Kidney epithelial cell (primary cell): ENCODE results near the gene C7orf33. TPM values are rescaled to one million over a fixed set of nuclear protein-coding genes. Genes with fewer than 3 reads are reported as not detected.

Experiments
- DNase-seq: peaks from one replicate; pipeline ENCODE4 v3.0.0-alpha.2; 2010; ENCODE audit warnings: low read depth
- H3K27me3 ChIP-seq: 2 replicates; pipeline ENCODE4 v1.6.0; 2011; ENCODE audit warnings: low read length; ENCODE audit not compliant: control insufficient read depth, insufficient read depth
- H3K36me3 ChIP-seq: 2 replicates; pipeline ENCODE4 v1.5.1; 2011; ENCODE audit warnings: low read length; ENCODE audit not compliant: control insufficient read depth, insufficient read depth
- H3K4me3 ChIP-seq: 2 replicates; pipeline ENCODE4 v1.5.1; 2011; ENCODE audit warnings: low read depth, mild to moderate bottlenecking, control low read depth, low read length
- CTCF ChIP-seq: IDR thresholded peaks from 2 replicates; pipeline ENCODE4 v1.5.1; 2011; ENCODE audit warnings: mild to moderate bottlenecking, moderate library complexity, low read length, control low read depth, inconsistent platforms; ENCODE audit not compliant: insufficient read depth, poor library complexity, severe bottlenecking
- total RNA-seq: library from RNA; depleted of rRNA; stranded (reverse); fragments of >200 nt; gene quantifications from 2 replicates; pipeline ENCODE4 v1.2.3, GENCODE V29; 2015

The C7orf33 gene
- total RNA-seq, 1 donor from 2014 or later: not detected

- no peak for DNase-seq
- H3K36me3 ChIP-seq: no peaks in the 10 kb centered on the region
- no peaks in the 10 kb centered on the region for H3K27me3 ChIP-seq
- no peak overlapping the region for H3K4me3 ChIP-seq
- no peak for TF ChIP-seq CTCF
Observed at GRCh38 chr7:148662646-148663045, 72.1 kb downstream of the C7orf33 start.

GRCh38 chr7:148664324-148664723, 73.8 kb downstream of the C7orf33 start:
- no peak for DNase-seq
- Histone ChIP-seq H3K27me3 (no peaks in the 10 kb centered on the region), H3K4me3 (no peak overlapping the region), H3K36me3 (no peaks in the 10 kb centered on the region)
- TF ChIP-seq CTCF: no peak

GRCh38 chr7:148665221-148665620, 74.7 kb downstream of the C7orf33 start:
- H3K36me3 ChIP-seq: no peaks in the 10 kb centered on the region
- H3K4me3 ChIP-seq: no peak overlapping the region
- H3K27me3 ChIP-seq: no peaks in the 10 kb centered on the region
- no peak for TF ChIP-seq CTCF
- DNase-seq: no peak

Other genes starting within 250 kb of the C7orf33 start
- gene CUL1, start 108.1 kb downstream of the C7orf33 start, total RNA-seq: 38.7 and 41.3 TPM in 2 replicates